GM19468 (cell line): Measurements from ENCODE around the gene RAB7B.
"Not testable (repeated sequence)": the region's sequence is repeated elsewhere in the genome, so short reads cannot be mapped to it uniquely, and the experiment has no call there.

Experiments used
- ATAC-seq: cut with Tn5 transposase; IDR thresholded peaks from one replicate; pipeline ENCODE4 v1.9.1; 2021; ENCODE audit warnings: mild to moderate bottlenecking, moderate library complexity, moderate number of reproducible peaks; ENCODE audit not compliant: unreplicated experiment; ENCODE audit errors: extremely low read depth

RAB7B gene

DNA sequence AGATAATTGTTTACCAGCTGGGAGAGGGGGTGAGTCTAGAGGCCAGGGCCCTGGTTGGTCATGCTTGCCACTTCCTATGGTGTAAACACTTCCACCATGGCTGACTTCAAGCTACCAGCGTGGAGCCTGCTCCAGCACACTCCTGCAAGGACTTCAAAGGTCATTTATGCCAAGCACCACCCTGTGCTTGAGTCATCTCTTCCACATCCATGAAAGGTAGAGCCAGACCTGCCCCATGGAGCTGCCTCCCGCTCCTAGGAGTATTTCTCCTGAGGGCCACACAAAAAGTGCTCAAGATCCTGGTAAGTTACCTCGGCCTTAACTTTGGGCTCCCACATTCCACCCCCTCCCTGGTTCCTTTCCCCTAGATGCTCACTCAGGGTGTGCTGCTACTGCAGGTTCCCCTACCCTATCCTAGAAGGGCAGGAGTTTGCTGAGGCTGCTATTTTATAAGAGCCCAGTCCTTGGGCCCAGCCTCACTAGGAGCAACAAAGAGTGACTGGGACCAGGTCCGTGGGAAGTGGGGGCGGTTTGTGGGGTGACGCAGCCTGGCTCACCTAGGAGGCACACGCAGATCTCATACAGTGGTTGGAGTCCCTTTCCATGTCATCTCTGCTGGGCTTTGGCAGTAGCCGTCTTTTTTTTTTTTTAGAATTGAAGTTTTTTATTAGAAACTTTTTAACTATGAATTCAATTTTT is 2.4 kb downstream of the RAB7B start:
- ATAC-seq, result no peak

DNA sequence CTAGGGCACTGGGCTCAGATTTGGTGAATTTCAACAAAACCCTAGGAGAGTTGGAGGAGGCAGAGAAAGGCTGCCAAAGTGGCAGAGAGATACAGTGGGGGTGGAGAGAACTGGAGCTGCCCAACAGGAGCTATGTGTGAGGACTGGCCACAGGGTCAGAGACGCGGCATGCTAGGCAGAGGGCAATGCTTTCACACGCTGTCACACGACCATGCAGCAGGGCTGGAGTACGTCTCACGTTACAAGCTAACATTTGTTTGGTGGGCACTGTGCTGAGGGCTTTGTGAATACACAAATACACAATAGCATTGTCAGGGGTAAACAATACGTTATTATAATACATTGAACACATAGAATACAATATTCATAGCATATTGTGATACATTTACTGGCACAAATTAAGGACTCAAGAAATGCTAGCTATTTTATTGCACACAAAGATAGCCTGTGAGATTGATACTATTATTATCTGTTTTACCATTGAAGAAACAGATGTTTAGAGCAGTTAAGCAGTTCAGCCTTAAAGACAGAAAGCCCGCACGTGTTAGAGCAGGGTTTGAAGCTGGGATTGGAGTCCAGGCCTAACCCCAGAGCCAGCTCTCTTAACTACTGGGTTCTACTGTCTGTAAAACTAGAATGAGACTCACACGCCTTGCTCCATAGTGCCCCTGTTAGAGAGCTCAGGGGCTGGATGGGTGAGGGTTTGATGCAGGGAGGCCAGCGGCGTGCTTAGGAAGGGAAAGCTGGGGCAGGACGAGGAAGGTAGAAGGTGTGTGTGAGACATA is 4.5 kb downstream of the RAB7B start:
- no peak for ATAC-seq

DNA sequence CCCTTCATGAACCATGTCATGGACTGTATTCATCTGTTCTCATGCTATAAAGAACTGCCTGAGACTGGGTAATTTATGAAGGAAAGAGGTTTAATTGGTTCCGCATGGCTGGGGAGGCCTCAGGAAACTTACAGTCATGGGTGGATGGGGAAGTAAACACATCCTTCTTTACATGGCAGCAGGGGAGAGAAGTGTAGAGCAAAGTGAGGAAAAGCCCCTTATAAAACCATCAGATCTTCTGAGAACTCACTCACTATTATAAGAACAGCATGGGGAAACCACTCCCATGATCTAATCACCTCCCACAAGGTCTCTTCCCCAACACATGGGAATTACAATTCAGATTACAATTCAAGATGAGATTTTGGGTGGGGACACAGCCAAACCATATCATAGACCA is 6.6 kb downstream of the RAB7B start:
- not testable (repeated sequence) for ATAC-seq

GRCh38 chr1:205994346-205994745 is 8.8 kb downstream of the RAB7B start:
- no peak for ATAC-seq

DNA sequence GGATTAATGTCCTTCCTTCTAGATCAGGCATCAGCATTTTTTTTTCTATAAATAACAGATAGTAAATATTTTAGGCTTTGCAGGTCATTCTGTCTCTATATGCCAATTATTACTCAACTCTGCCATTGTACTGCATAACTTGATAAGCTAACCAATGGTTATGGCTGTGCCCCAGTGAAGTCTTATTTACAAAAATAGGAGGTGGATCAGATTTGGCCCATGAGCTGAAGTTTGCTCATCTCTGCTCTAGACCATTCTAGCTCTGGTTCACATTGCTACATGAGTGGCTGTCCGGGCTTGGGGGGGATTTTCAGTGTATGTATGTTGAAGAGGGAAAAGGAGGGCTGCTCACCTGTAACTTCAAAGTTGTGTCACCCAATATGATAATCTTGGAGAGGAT is 10.1 kb downstream of the RAB7B start:
- ATAC-seq, result no peak

- ATAC-seq, result no peak
Measured at GRCh38 chr1:205992218-205992882, 10.8 kb downstream of the RAB7B start.

DNA sequence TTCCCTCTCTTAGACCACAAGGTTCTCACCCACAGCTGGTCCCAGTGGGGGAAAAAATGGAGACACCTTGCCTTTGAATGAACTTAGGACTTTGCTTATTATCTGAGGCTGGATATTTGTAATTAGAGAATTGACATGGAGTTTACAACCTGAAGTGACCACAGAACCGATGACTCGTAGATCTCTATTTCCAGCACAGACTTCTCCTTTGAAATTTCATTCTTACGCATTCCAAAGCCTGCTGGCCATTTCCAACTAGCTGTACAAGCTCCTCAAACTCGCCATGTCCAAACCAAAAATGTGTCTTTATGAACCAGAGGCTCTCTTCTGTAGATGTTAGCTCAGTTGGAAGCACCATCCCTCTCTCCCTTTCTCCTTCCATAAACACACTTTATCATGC is 12.0 kb downstream of the RAB7B start:
- ATAC-seq, result no peak

DNA sequence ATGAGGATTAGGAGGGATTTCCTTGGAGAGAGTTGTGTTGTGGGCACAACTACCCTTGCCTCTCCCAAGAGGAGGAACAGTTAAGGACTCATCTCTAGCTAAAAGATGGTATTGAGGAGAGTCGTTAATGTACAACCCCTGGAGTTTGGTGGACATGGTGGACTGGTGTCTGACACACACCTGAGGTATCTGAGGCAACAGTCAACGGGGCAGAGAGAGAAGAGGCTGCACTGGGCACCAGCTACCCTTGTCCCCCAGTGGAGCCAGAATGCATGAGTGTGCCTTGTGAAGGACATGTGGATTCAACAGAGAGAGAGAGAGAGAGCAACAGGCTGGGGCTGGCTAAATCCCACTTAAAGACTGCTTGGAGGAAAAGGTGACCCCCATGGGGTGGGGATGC is 13.0 kb downstream of the RAB7B start:
- ATAC-seq, result no peak

DNA sequence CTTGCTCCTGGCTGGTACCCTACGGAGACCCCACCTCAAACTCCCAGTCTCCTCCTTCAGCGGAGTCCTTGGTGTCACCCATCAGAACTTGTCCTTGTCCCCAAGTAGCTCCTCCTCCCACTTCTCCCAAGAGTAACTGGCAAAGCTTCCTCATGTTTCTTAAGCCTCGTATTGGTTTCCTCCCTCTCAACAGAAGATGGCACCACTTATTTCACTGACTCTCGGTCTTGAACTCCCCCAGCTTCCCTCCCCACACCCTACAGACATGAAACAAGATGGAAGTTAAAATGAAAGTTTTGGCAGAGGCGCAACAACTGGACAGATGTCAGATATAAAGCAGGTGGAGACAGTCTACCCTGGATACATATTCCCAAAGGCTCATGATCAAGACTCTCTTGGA is 13.4 kb downstream of the RAB7B start:
- no peak for ATAC-seq

DNA sequence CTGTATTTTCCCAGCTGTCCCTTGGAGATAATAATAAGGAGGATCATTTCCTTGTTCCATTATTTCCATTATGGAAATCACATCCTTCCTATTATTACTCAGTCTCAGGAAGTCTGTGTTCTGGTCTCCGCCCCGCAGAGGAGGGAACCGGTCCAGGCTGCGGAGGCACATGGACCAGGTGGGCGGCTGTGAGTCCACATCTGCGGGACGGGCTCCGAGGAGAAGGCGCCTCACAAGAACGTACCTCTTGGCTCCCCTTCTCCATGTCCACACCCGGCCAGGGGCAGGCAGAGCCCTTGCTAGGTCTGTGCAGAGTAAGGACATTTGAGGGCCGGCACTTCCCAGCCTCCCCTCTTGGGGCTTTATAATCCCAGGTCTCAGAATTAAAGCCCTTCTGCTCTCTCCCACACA is 14.6 kb downstream of the RAB7B start:
- no peak for ATAC-seq

- no peak for ATAC-seq
Measured at GRCh38 chr1:205986861-205987260, 16.3 kb downstream of the RAB7B start.

GRCh38 chr1:205986292-205986691 is 16.9 kb downstream of the RAB7B start:
- no peak for ATAC-seq

DNA sequence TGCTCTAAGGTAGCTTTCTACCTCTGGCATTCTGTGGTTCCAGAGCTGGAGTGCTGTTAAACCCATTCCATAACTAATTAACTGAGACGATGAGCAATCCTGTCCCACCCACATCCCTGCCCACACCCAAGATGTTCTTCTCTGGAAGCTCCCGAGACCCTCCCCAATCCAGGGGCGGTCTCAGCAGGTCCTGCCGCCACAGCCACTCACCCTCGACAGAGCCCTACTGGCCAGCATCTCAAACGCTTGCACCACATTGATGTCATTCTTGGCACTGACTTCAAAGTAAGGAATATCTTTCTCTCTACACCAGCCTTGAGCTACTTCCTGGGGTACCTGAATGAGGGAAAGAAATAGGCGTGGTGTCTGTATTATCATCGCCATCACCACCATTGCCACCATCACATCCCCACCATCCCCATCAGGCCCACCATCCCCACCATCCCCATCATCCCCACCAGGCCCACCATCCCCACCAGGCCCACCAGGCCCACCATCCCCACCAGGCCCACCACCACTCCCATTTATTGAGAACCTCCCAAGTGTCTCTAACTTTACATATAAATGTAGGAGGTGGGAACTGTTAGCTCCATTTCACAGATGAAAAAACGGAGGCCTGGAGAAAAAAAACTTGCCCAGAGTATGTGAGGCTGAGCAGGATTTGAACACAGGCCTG is 17.7 kb downstream of the RAB7B start:
- no peak for ATAC-seq

DNA sequence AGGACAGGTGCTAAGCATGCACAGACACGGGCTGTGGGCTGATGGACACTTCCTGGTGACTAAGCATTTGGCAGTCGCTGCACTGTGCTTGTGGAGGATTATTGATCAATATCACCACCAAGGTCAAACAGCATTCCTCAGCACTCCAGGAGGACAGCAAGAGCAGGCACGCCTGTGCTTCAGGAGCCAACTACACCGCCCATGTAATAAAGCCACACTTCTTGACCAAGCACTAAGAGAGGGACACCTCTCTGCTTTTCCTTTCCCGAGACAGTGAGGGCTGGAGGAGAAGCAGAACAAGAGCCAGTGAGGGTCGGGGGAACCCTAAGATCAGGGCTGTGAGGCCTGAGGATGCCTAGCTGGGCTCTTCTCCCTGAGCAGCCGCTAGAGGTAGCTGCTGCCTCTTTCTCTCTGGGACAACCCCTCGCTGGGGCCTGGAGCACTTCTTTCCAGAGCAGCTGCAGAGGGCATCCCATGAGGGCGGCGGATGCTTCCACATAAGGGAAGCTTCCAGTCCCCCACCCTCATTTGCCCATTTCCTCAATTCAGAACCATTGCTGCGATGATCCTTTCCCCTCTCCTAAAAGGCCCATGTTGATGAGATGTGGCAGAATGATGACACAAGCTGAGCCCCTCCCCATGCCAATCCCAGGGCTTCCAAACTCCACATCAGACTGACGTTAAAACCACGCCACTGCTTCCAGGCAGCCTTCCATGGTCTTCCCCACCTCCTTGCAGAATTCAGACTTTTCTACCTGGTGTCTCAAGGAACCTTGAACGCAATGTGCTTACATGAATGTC is 19.1 kb downstream of the RAB7B start:
- ATAC-seq, result no peak

GRCh38 chr1:205981257-205981656 is 21.9 kb downstream of the RAB7B start:
- ATAC-seq, result no peak

DNA sequence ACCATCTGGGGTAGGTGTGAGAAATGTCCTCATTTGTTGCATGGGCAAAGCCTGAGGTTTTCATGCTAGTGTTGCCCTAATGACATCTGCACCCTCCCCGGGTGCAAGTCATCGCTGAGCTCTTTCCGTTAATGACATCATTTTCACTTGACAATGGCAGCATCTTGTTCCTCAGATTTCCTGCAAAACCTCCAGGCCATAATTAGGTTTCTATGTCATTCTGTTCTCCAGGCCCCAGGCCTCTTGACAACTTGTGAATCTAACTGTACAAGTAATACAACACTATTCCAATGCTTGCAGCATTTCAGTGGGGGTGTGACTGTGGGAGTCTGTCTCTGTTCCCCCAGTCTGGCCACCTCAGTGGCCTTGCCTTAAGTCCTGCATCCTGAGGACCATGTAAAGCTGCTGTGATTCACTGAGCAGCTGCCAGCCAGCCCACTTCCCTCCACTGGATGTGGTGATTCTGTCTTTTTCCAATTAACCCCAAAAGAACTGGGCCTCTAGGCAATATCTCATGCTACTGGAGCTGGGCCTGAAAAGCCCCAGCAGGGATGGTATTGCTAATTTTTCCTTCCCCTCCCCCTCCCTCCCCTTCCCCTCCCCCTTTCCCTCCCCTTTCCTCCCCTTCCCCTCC is 22.8 kb downstream of the RAB7B start:
- no peak for ATAC-seq

DNA sequence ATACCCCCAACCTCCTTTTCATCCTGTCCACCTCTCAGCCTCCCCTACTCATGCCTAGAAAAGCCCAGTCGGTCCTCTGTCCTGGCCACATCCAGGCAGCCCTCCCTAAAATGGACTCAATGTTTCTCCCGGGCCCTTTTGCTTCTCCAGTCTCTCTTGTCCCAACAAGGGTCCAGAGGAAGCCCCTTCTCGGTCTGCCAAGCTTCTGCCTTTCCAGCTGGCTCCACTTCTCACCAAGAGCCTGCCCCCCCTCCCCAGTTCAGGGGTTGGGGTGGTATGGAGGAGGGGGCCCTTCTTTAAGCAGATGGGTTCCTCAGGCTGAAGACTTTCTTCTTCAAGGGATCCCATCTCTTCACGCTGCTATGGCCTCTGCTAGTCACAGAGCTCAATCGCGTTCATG is 23.9 kb downstream of the RAB7B start:
- ATAC-seq, result no peak

- no peak for ATAC-seq
Measured at GRCh38 chr1:205978676-205979075, 24.5 kb downstream of the RAB7B start.

- peak; percentile 46 for ATAC-seq
Measured at GRCh38 chr1:205977402-205978014, 25.7 kb downstream of the RAB7B start.
